ENCODE measurements around the gene DCLK1.
"Not testable (repeated sequence)": the region's sequence is repeated elsewhere in the genome, so short reads cannot be mapped to it uniquely, and the experiment has no call there.

DCLK1 gene

GRCh38 chr13:36130552-36131221, 495 bp downstream of the DCLK1 start:
- DNase-seq (ENCODE audit: low read depth) = no peak

GRCh38 chr13:36130193-36130551, 1.0 kb downstream of the DCLK1 start:
- no peak for DNase-seq (ENCODE audit: low read depth)

- DNase-seq (ENCODE audit: low read depth) = no peak
Measured at GRCh38 chr13:36129539-36129938, 1.6 kb downstream of the DCLK1 start.

- DNase-seq (ENCODE audit: low read depth) = no peak
Measured at GRCh38 chr13:36126491-36126890, 4.7 kb downstream of the DCLK1 start.

- no peak for DNase-seq (ENCODE audit: low read depth)
Measured at GRCh38 chr13:36125841-36126240, 5.3 kb downstream of the DCLK1 start.

- DNase-seq (ENCODE audit: low read depth) = peak; percentile 45
Measured at GRCh38 chr13:36124236-36124822, 6.9 kb downstream of the DCLK1 start.

- no peak for DNase-seq (ENCODE audit: low read depth)
Measured at GRCh38 chr13:36115306-36115705, 15.9 kb downstream of the DCLK1 start.

- no peak for DNase-seq (ENCODE audit: low read depth)
Measured at GRCh38 chr13:36114233-36114632, 16.9 kb downstream of the DCLK1 start.

- DNase-seq (ENCODE audit: low read depth) = no peak
Measured at GRCh38 chr13:36108954-36109353, 22.2 kb downstream of the DCLK1 start.

- DNase-seq (ENCODE audit: low read depth) = no peak
Measured at GRCh38 chr13:36108342-36108741, 22.8 kb downstream of the DCLK1 start.

- no peak for DNase-seq (ENCODE audit: low read depth)
Measured at GRCh38 chr13:36107521-36107920, 23.7 kb downstream of the DCLK1 start.

GRCh38 chr13:36105726-36106125, 25.5 kb downstream of the DCLK1 start:
- DNase-seq (ENCODE audit: low read depth) = no peak

GRCh38 chr13:36102721-36103120, 28.5 kb downstream of the DCLK1 start:
- DNase-seq (ENCODE audit: low read depth) = no peak

- DNase-seq (ENCODE audit: low read depth) = not testable (repeated sequence)
Measured at GRCh38 chr13:36101907-36102306, 29.3 kb downstream of the DCLK1 start.

GRCh38 chr13:36101157-36101556, 30.0 kb downstream of the DCLK1 start:
- DNase-seq (ENCODE audit: low read depth) = no peak

GRCh38 chr13:36098080-36098479, 33.1 kb downstream of the DCLK1 start:
- DNase-seq (ENCODE audit: low read depth) = no peak

- DNase-seq (ENCODE audit: low read depth) = no peak
Measured at GRCh38 chr13:36096461-36097416, 34.4 kb downstream of the DCLK1 start.

GRCh38 chr13:36094478-36094877, 36.7 kb downstream of the DCLK1 start:
- no peak for DNase-seq (ENCODE audit: low read depth)

GRCh38 chr13:36090592-36090991, 40.6 kb downstream of the DCLK1 start:
- no peak for DNase-seq (ENCODE audit: low read depth)

GRCh38 chr13:36089130-36089647, 42.0 kb downstream of the DCLK1 start:
- DNase-seq (ENCODE audit: low read depth) = no peak

- no peak for DNase-seq (ENCODE audit: low read depth)
Measured at GRCh38 chr13:36088463-36088862, 42.7 kb downstream of the DCLK1 start.

- no peak for DNase-seq (ENCODE audit: low read depth)
Measured at GRCh38 chr13:36088001-36088400, 43.2 kb downstream of the DCLK1 start.

- no peak for DNase-seq (ENCODE audit: low read depth)
Measured at GRCh38 chr13:36086117-36086516, 45.1 kb downstream of the DCLK1 start.
